ENCODE results near the gene NLRC3.

Gene NLRC3

DNA sequence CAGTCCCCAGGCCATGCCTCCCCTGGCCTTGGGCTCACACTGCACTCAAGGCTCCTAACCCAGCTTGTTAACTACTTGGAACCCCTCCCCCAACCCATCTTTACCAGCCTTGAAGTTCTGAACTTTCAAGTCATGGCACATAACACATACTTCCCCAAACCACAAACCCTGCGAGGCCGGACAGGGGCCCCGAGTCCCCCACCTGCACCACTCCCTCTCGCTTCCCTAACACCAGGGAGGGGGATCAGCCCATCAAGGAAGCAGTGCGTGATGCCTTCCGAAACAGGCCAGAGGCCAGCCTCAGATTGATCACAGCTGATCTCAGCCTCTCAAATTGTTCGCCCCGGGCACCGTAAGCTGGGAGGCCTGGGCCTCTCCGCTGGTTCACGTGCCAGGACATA is 3.0 kb upstream of the NLRC3 start:
- no peak for DNase-seq (ENCODE audit: low spot score)

- DNase-seq (ENCODE audit: low spot score): no peak
Measured at GRCh38 chr16:3579776-3580175, 2.6 kb upstream of the NLRC3 start.

GRCh38 chr16:3578610-3579551 is 1.7 kb upstream of the NLRC3 start:
- DNase-seq (ENCODE audit: low spot score): no peak

- no peak for DNase-seq (ENCODE audit: low spot score)
Measured at GRCh38 chr16:3578121-3578520, 918 bp upstream of the NLRC3 start.

DNA sequence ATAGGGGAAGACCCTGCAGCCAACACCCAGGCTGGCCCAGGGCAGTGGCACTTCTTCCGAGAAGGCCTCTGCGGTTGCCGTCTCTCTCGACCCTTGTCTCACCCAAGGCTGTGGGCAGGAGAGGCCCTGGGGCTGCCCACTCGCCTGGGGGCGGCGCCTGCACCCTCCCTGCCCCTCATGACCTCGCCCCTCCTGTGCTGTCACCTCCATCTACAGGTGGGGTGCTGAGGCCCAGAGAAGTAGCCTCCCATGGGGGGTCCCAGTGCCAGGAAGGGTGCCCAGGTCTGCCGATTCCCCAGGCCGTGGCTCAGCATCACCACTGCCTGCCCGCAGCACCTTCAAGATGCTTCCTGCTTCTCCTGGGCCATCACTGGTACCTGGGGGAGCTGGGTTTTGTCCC is 992 bp downstream of the NLRC3 start:
- no peak for DNase-seq (ENCODE audit: low spot score)

GRCh38 chr16:3575491-3575890 is 1.7 kb downstream of the NLRC3 start:
- DNase-seq (ENCODE audit: low spot score): no peak

DNA sequence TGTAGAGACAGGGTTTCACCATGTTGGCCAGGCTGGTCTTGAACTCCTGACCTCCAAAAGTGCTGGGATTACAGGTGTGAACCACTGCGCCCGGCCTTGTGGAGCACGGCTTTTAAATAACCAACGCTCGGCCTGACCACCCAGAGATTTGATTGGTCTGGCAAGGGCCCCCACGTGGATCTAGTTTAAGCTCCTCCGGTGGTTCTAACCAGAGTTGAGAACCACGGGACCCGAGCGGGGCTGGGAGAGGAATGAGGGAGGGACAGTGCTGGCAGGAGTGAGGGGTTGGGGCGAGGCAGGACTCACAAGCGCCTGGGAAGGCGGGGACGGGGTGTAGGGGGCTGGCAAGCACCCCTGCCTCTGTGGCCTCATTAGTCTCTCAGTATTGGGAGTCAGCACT is 3.0 kb downstream of the NLRC3 start:
- DNase-seq (ENCODE audit: low spot score): no peak

- no peak for DNase-seq (ENCODE audit: low spot score)
Measured at GRCh38 chr16:3573146-3573815, 3.9 kb downstream of the NLRC3 start.

DNA sequence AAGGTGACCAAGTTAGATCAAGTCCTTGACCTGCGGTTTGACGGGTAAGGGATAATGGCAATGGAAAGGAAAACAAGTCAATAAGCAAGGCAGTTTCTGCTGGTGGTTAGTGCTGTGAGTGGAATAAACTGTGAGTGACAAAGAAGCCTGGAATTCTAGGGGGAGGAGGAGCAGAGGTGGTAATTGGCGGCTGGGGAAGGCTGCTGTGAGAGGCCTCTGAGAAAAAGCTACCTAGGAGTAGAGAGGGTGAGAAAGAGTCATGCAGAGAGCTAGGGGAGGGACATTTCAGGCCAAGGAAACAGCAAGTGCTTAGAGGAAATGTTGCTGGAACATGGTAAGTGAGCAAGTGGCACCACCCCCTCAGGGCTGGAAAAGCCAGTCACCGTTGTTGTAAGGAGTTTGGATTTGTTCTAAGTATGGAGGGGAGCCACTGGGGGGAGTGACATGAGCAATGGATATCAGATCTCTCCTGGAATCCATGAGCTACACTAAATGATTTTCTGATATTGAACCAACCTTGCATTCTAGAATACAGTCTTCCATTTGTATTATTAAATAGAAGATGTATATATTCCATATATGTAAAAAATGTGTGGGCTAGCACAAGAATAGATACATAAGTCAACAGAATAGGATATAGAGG is 6.7 kb downstream of the NLRC3 start:
- peak; percentile 9 for DNase-seq (ENCODE audit: low spot score)

- DNase-seq (ENCODE audit: low spot score): no peak
Measured at GRCh38 chr16:3569851-3570250, 7.4 kb downstream of the NLRC3 start.

DNA sequence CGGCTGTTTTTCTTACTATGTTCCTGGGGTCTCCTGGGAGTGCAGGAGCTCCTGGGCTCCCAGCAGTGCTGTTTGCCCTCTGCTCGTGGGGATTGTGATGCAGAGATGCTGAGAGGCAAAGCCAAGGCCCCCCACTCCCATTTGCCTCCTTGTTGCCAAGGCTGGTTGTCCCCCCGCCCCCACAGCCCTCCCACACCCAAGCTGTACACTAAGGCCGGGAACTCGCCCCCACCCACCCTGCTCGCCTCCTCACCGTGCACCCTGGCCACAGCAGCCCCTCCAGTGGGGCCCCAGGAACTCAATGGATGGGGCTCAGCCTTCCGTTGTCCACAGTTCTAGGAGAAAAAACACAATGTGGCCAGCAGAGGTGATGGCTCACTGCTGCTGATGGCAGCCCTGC is 10.2 kb downstream of the NLRC3 start:
- no peak for DNase-seq (ENCODE audit: low spot score)

GRCh38 chr16:3564889-3565141 is 12.4 kb downstream of the NLRC3 start:
- DNase-seq (ENCODE audit: low spot score): no peak

DNA sequence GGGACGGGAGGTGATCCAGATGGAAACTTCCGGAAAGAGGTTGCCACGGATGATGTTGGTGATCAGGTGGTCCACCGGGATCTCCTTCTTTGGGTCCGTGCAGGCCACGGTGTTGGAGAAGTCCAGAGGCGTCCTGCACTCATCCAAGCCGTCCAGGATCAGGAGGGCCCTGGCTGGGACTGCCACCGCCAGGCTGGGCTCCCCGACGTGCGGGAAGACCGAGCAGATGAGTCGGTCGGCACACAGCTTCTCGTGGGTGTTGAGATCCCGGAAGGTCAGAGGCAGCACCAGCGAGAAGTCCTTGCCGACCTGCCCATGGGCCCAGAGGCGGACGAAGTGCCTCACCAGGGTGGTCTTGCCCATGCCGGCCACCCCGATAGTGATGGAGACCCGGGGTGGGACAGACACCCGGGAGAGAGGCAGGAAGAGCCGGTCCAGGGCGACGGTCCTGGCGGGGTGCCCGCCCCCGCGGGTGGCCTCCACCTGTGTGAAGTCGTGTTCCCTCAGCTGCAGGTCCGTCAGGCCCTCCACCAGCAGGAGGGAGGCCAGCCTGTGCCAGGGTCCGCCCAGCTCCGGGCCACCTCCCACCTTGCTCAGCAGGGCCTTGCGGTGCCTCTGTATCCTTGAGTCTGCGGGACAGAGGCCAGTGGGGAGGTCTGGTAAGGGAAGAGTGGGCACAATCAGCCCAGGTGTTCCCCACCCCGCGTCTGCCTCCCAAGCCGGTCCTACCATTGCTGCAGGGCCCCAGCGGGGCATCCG is 12.9 kb downstream of the NLRC3 start:
- no peak for DNase-seq (ENCODE audit: low spot score)

GRCh38 chr16:3562914-3563480 is 14.2 kb downstream of the NLRC3 start:
- no peak for DNase-seq (ENCODE audit: low spot score)

- no peak for DNase-seq (ENCODE audit: low spot score)
Measured at GRCh38 chr16:3561626-3562025, 15.6 kb downstream of the NLRC3 start.

DNA sequence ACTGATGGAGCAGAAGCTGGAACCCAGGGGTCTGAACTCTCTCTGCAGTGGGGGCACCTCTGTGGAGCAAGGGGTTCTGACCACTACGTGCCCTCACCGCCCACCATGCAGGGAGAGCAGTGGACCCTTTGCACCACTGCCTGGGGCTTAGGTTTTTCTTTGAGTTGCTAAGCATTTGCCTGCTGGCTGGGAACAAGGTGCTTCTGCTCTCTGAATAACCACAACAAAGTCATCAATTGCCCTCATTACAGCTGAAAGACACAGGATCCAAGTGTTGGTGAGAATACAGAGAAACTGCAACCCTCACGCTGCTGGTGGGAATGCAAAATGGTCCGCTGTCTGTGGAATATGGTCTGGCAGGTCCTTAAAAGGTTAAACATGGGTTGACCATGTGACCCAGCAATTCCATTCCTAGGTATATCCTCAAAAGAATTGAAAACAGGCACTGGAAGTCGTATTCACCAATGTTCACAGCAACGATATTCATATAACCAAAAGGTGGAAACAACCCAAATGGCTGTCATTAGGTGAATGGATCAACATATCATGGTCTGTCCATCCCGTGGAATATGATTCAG is 22.8 kb downstream of the NLRC3 start:
- DNase-seq (ENCODE audit: low spot score): no peak

- DNase-seq (ENCODE audit: low spot score): no peak
Measured at GRCh38 chr16:3553138-3553923, 23.9 kb downstream of the NLRC3 start.

DNA sequence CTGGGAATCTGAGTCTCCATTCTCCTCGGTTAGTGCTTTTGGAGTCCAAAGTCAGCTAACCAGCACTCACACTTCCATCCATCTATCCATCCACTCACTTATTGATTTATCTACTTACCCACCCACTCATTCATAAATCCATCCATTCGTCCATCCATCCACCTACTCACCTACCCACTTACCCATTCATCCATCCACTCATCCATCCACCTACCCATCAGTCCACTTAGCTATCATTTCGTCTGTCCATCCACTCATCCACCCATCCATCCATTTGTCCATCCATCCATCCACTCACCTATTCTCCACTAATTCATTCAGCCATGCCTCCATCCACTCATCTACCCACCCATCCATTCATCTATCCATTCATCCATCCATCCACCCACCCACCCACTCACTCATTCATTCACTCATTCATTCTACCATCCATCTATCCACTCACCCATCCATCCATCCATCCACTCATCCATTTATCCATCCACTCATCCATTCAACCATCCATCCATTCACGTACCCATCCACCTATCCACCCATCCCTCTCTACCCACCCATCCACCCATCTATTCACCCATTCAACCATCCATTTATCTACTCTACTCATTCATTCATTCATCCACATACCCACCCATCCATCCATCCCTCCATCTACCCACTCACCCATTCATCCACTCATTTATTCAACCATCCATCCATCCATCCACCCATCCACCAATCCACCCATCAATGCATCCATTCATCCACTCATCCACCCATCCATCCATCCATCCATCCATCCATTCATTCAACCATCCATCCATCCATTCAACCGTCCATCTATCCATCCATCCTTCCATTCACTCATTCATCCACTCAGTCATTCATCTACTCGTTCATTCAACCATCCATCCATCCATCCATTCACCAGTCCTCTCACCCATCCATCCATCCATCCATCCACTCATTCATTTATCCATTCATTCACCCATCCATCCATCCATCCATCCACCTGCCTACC is 26.1 kb downstream of the NLRC3 start:
- DNase-seq (ENCODE audit: low spot score): no peak

DNA sequence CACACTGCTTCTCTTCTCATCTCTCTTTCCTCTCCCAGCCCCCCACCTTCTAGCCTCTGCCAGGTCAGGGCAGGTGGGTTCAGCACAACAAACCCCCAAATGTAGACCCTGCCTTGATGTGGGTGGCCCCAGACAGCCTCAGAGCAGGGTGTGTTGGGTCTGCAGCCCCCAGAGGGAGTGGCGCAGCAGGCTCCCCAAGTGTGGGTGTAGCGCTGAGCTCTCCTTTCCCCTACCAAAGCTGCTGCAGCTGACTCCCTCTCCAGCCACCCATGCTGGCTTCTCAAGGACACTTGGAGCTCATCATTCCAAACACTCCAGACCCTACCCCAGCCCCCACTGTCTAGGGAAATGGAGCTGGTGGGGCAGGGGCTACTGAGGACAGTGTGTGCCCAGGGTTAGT is 27.3 kb downstream of the NLRC3 start:
- no peak for DNase-seq (ENCODE audit: low spot score)

DNA sequence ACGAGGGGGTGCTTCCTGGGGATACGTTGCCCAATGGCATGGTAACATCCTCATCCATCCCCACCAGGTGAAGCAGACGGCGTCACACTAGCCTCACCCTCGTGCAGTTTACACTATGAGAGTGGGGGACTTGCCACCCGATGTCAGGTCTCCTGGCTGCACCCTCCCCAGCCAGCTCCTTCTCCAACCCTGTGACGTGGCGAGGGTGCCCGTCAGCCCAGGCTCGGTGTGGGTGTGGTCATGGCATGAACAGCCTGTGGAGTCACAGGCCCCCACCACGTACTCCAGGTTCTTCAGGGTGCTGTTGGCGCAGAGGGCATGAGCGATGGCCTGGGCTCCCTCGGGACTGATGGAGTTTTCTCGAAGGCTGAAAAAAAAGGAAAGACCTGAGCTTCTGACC is 28.3 kb downstream of the NLRC3 start:
- DNase-seq (ENCODE audit: low spot score): no peak

All from RKO (cell line).